H1 (cell line): ENCODE results near the gene GPR139. TPM values are rescaled to one million over a fixed set of nuclear protein-coding genes. Genes with fewer than 3 reads are reported as not detected.

Experiments
- CTCF ChIA-PET: fragments of 300-600 bp; sonication (Branson Sonifier 250); formaldehyde crosslinking; loops from one replicate; lab custom pipeline; 2021; ENCODE audit not compliant: partially characterized antibody; lab: Charles Lee
- POLR2A ChIA-PET: fragments of 300-600 bp; sonication (Branson Sonifier 250); formaldehyde crosslinking; loops from one replicate; lab custom pipeline; 2021; ENCODE audit warnings: inconsistent platforms; ENCODE audit not compliant: partially characterized antibody; lab: Charles Lee
- DNase-seq, 2 experiments: peaks; one replicate each; pipeline versions ENCODE4 v3.0.0 to v3.0.0-alpha.2; 2010 to 2022; ENCODE audit warnings: low spot score in 2 of 2, low read depth in 1 of 2, mixed read lengths in 1 of 2
- FAIRE-seq: peaks from 2 replicates; lab custom pipeline; 2011; peaks lifted over from hg19 to GRCh38; lab: Jason Lieb, UNC
- H2AFZ ChIP-seq: 2 replicates; pipeline ENCODE4 v1.8.1; 2012; ENCODE audit warnings: low read length, inconsistent platforms
- H2AK5ac ChIP-seq: 2 replicates; pipeline ENCODE4 v1.6.1; 2013; ENCODE audit warnings: low read depth, low read length
- H2BK120ac ChIP-seq: replicated peaks from 2 replicates; pipeline ENCODE3; 2013; ENCODE audit warnings: low read depth, low read length, inconsistent platforms
- H2BK12ac ChIP-seq: 2 replicates; pipeline ENCODE4 v1.6.1; 2013; ENCODE audit warnings: low read depth, low read length
- H2BK15ac ChIP-seq: 2 replicates; pipeline ENCODE4 v1.6.1; 2013; ENCODE audit warnings: low read length
- H2BK20ac ChIP-seq: 2 replicates; pipeline ENCODE4 v1.6.1; 2013; ENCODE audit warnings: low read length
- H2BK5ac ChIP-seq: 2 replicates; pipeline ENCODE4 v1.6.1; 2013; ENCODE audit warnings: low read depth, low read length
- H3K14ac ChIP-seq: 2 replicates; pipeline ENCODE4 v1.6.1; 2013; ENCODE audit warnings: inconsistent platforms; ENCODE audit not compliant: insufficient read length
- H3K18ac ChIP-seq: 2 replicates; pipeline ENCODE4 v1.6.1; 2013; ENCODE audit warnings: low read length; ENCODE audit errors: extremely low read depth
- H3K23ac ChIP-seq: 2 replicates; pipeline ENCODE4 v1.6.1; 2013; ENCODE audit warnings: inconsistent platforms; ENCODE audit not compliant: insufficient read length
- H3K23me2 ChIP-seq: 2 replicates; pipeline ENCODE4 v1.6.1; 2013; ENCODE audit warnings: low read depth, low read length
- H3K27ac ChIP-seq: 2 replicates; pipeline ENCODE4 v1.6.1; 2011; ENCODE audit warnings: low read depth, low read length, inconsistent platforms
- H3K27me3 ChIP-seq, 4 experiments: replicated peaks in 1 of 4; 1 replicate in 1 of 4; 2 replicates in 3 of 4; pipeline versions ENCODE4 v1.6.1 to v1.8.1; 2011 to 2013; ENCODE audit warnings: low read length in 3 of 4, mild to moderate bottlenecking in 3 of 4, inconsistent platforms in 2 of 4, mixed read lengths in 2 of 4, moderate library complexity in 1 of 4; ENCODE audit not compliant: control insufficient read depth in 3 of 4, insufficient read depth in 3 of 4; ENCODE audit errors: extremely low read depth in 1 of 4
- H3K36me3 ChIP-seq, 4 experiments: 2 replicates each; pipeline versions ENCODE4 v1.6.1 to v1.8.1; 2011 to 2013; ENCODE audit warnings: mild to moderate bottlenecking in 4 of 4, low read length in 3 of 4, moderate library complexity in 2 of 4, control low read depth in 1 of 4, inconsistent platforms in 1 of 4; ENCODE audit not compliant: insufficient read depth in 4 of 4, control insufficient read depth in 2 of 4
- H3K4ac ChIP-seq: replicated peaks from 2 replicates; pipeline ENCODE3; 2013; ENCODE audit warnings: low read length, low read depth, mixed read lengths, inconsistent platforms; ENCODE audit not compliant: insufficient read length
- H3K4me1 ChIP-seq, 4 experiments: replicated peaks in 1 of 4; 1 replicate in 1 of 4; 2 replicates in 3 of 4; pipeline versions ENCODE4 v1.6.1 to v1.8.1; 2011 to 2013; ENCODE audit warnings: low read length in 3 of 4, inconsistent platforms in 2 of 4, mixed read lengths in 1 of 4; ENCODE audit not compliant: insufficient read depth in 4 of 4, control insufficient read depth in 3 of 4
- H3K4me2 ChIP-seq, 2 experiments: 2 replicates each; pipeline versions ENCODE4 v1.6.1 to v1.8.1; 2011 to 2013; ENCODE audit warnings: low read depth in 2 of 2, low read length in 2 of 2, control low read depth in 1 of 2, inconsistent platforms in 1 of 2, mild to moderate bottlenecking in 1 of 2; ENCODE audit not compliant: insufficient read depth in 1 of 2
- H3K4me3 ChIP-seq, 4 experiments: fragments of 200-600, 300-600 bp in 1 of 4; sonication (generic), shearing (Covaris generic), sonication (Bioruptor Twin) in 1 of 4; 2 replicates each; pipeline versions ENCODE4 v1.5.1 to v1.8.1; 2011 to 2016; ENCODE audit warnings: low read length in 4 of 4, low read depth in 3 of 4, control low read depth in 2 of 4, inconsistent platforms in 2 of 4, mild to moderate bottlenecking in 2 of 4, mixed read lengths in 1 of 4, moderate library complexity in 1 of 4; ENCODE audit not compliant: insufficient read depth in 2 of 4; ENCODE audit errors: extremely low read depth in 1 of 4
- H3K56ac ChIP-seq: replicated peaks from 2 replicates; pipeline ENCODE3; 2013; ENCODE audit warnings: low read depth, mild to moderate bottlenecking, mixed read lengths, low read length, inconsistent platforms; ENCODE audit not compliant: insufficient read length
- H3K79me1 ChIP-seq: 2 replicates; pipeline ENCODE4 v1.6.1; 2013; ENCODE audit warnings: low read depth, low read length, control low read depth
- H3K79me2 ChIP-seq, 2 experiments: 2 replicates each; pipeline versions ENCODE4 v1.6.1 to v1.8.1; 2012 to 2013; ENCODE audit warnings: low read length in 2 of 2, mild to moderate bottlenecking in 2 of 2, inconsistent platforms in 1 of 2; ENCODE audit not compliant: insufficient read depth in 2 of 2, control insufficient read depth in 1 of 2
- H3K9ac ChIP-seq, 4 experiments: replicated peaks in 1 of 4; 1 replicate in 1 of 4; 2 replicates in 3 of 4; pipeline versions ENCODE4 v1.6.1 to v1.8.1; 2011 to 2013; ENCODE audit warnings: low read depth in 3 of 4, low read length in 3 of 4, control low read depth in 2 of 4, mild to moderate bottlenecking in 2 of 4, moderate library complexity in 2 of 4, inconsistent platforms in 1 of 4; ENCODE audit errors: extremely low read depth in 1 of 4
- H3K9me3 ChIP-seq, 2 experiments: 2 replicates each; pipeline versions ENCODE4 v1.6.1 to v1.8.1; 2012 to 2013; ENCODE audit warnings: mild to moderate bottlenecking in 2 of 2, moderate library complexity in 2 of 2, control low read depth in 1 of 2, inconsistent platforms in 1 of 2, low read depth in 1 of 2, low read length in 1 of 2, mixed read lengths in 1 of 2; ENCODE audit not compliant: insufficient read depth in 2 of 2
- H4K20me1 ChIP-seq, 2 experiments: replicated peaks in 1 of 2; 2 replicates each; pipeline versions ENCODE3 to v1.8.1; 2011 to 2013; ENCODE audit warnings: inconsistent platforms in 2 of 2, low read length in 2 of 2, mild to moderate bottlenecking in 1 of 2; ENCODE audit not compliant: insufficient read depth in 2 of 2, control insufficient read depth in 1 of 2
- H4K5ac ChIP-seq: 2 replicates; pipeline ENCODE4 v1.6.1; 2013; ENCODE audit warnings: low read length, low read depth, mixed read lengths, inconsistent platforms; ENCODE audit not compliant: insufficient read length
- H4K8ac ChIP-seq: 2 replicates; pipeline ENCODE4 v1.8.0; 2013; ENCODE audit warnings: mild to moderate bottlenecking, moderate library complexity, low read length, inconsistent platforms; ENCODE audit not compliant: insufficient read depth; ENCODE audit errors: extremely low read depth
- H4K91ac ChIP-seq: replicated peaks from 2 replicates; pipeline ENCODE3; 2013; ENCODE audit warnings: low read length, mixed read lengths, inconsistent platforms; ENCODE audit not compliant: insufficient read length
- ASH2L ChIP-seq: fragments of 200-600, 300-600 bp; sonication (generic); IDR thresholded peaks from one replicate; pipeline ENCODE4 v1.7.1; 2017; ENCODE audit warnings: low read length
- CEBPB ChIP-seq: IDR thresholded peaks from 2 replicates; pipeline ENCODE4 v1.6.1; 2012; ENCODE audit warnings: low read depth, low read length
- GABPA ChIP-seq: IDR thresholded peaks from 2 replicates; pipeline ENCODE4 v1.6.1; 2011; ENCODE audit warnings: mild to moderate bottlenecking, low read length, moderate library complexity, borderline replicate concordance; ENCODE audit not compliant: insufficient read depth
- HDAC2 ChIP-seq, 2 experiments: fragments of 300-600 bp in 1 of 2; sonication (generic) in 1 of 2; IDR thresholded peaks; 2 replicates each; pipeline ENCODE4 v1.6.1; 2011 to 2012; ENCODE audit warnings: low read depth in 2 of 2, low read length in 2 of 2, mild to moderate bottlenecking in 2 of 2, moderate library complexity in 2 of 2, borderline replicate concordance in 1 of 2, inconsistent platforms in 1 of 2
- JUND ChIP-seq: IDR thresholded peaks from 2 replicates; pipeline ENCODE4 v1.6.1; 2011; ENCODE audit warnings: mild to moderate bottlenecking, improper control_type of control experiment, low read length
- KDM1A ChIP-seq: fragments of 200-600, 300-600 bp; sonication (generic); IDR thresholded peaks from 2 replicates; pipeline ENCODE4 v1.7.1; 2016; ENCODE audit warnings: mild to moderate bottlenecking, low read length, borderline replicate concordance
- KDM4A ChIP-seq: IDR thresholded peaks from one replicate; pipeline ENCODE4 v1.7.1; 2012; ENCODE audit warnings: low read depth, mild to moderate bottlenecking, moderate library complexity, low read length, inconsistent platforms; ENCODE audit not compliant: severe bottlenecking
- POLR2A ChIP-seq, 2 experiments: IDR thresholded peaks; 1 replicate in 1 of 2; 2 replicates in 1 of 2; pipeline ENCODE4 v1.6.1; 2011; ENCODE audit warnings: low read depth in 2 of 2, low read length in 2 of 2, mild to moderate bottlenecking in 2 of 2; ENCODE audit errors: control extremely low read depth in 1 of 2
- POU5F1 ChIP-seq: IDR thresholded peaks from 2 replicates; pipeline ENCODE4 v1.6.1; 2011; ENCODE audit warnings: low read depth, mild to moderate bottlenecking, low read length, moderate library complexity
- RBBP5 ChIP-seq: IDR thresholded peaks from 2 replicates; pipeline ENCODE4 v1.7.1; 2012; ENCODE audit warnings: low read depth, mild to moderate bottlenecking, inconsistent platforms, low read length, moderate library complexity, borderline replicate concordance
- SAP30 ChIP-seq: fragments of 300-600 bp; sonication (generic); IDR thresholded peaks from 2 replicates; pipeline ENCODE4 v1.7.1; 2012; ENCODE audit warnings: low read length, moderate library complexity, mild to moderate bottlenecking, inconsistent platforms; ENCODE audit not compliant: insufficient read depth, insufficient replicate concordance
- SIN3A ChIP-seq, 2 experiments: IDR thresholded peaks in 1 of 2; conservative IDR thresholded peaks in 1 of 2; 2 replicates each; pipeline ENCODE4 v1.6.1; 2011 to 2012; ENCODE audit warnings: low read length in 2 of 2, improper control_type of control experiment in 1 of 2, low read depth in 1 of 2, mild to moderate bottlenecking in 1 of 2
- SIX5 ChIP-seq: IDR thresholded peaks from 2 replicates; pipeline ENCODE4 v1.6.1; 2011; ENCODE audit warnings: mild to moderate bottlenecking, low read depth, low read length
- WGBS, 2 experiments: shearing (Covaris generic) in 1 of 2; methylation state at CpG; one replicate each; pipeline versions ENCODE4 v1.1.6 to v1.1.7; 2013 to 2015; ENCODE audit warnings: low lambda C conversion rate in 2 of 2, mixed read lengths in 2 of 2, inconsistent platforms in 1 of 2, low coverage in 1 of 2, missing lambda C conversion rate in 1 of 2; ENCODE audit not compliant: insufficient replicate concordance in 2 of 2, insufficient coverage in 1 of 2, insufficient read length in 1 of 2; ENCODE audit errors: extremely low coverage in 1 of 2, missing lambda C conversion rate in 1 of 2; 5-methylcytosine and 5-hydroxymethylcytosine counted together
- polyA plus RNA-seq, 7 experiments: library from polyadenylated mRNA; depleted of rRNA in 3 of 7; stranded (reverse) in 5 of 7; unstranded in 2 of 7; fragments of >200 nt in 5 of 7; fragments of 200-250 nt in 2 of 7; gene quantifications; 1 replicate in 5 of 7; 2 replicates in 1 of 7; 4 replicates in 1 of 7; pipeline versions ENCODE4 v1.2.1 to v1.2.3, GENCODE V29; 2011 to 2013; ENCODE audit warnings: missing spikeins in 2 of 7, mixed read lengths in 2 of 7
- total RNA-seq: library from RNA; stranded (reverse); fragmentation: NEBNext Ultra II Directional; extraction: Animal tissue kit (Norgen Biotek cat#: 25700); gene quantifications from 2 replicates; pipeline ENCODE4 v1.2.1, GENCODE V29; 2021

The GPR139 gene
- total and polyA plus RNA-seq, 2 of the 8 experiments (the other 6 are each of a cell fraction or from before 2014, with no cell fraction given): 0.84 to 2.2 TPM

GRCh38 chr16:19997264-19997663, 76.4 kb downstream of the GPR139 start:
- Histone ChIP-seq H3K4me1 (no peaks in the 10 kb centered on the region), H2AK5ac (no peak overlapping the region), H3K36me3 (no peaks in the 10 kb centered on the region), H3K18ac (no peak overlapping the region), H3K14ac (no peak overlapping the region), H3K4ac (no peak overlapping the region), H2BK20ac (no peak overlapping the region), H2BK120ac (no peak overlapping the region), H2BK5ac (no peak overlapping the region), H3K79me2 (no peaks in the 10 kb centered on the region), H2AFZ (no peak overlapping the region), H3K27me3 (no peaks in the 10 kb centered on the region), H3K27ac (no peak overlapping the region), H4K20me1 (no peaks in the 10 kb centered on the region), H3K23ac (no peak overlapping the region), H3K9ac (no peak overlapping the region), H2BK15ac (no peak overlapping the region), H3K9me3 (no peaks in the 10 kb centered on the region), H3K4me3 (no peak overlapping the region), H4K91ac (no peak overlapping the region), H3K4me2 (no peak overlapping the region), H4K8ac (no peak overlapping the region), H3K23me2 (no peaks in the 10 kb centered on the region), H4K5ac (no peak overlapping the region), H3K56ac (no peak overlapping the region), H2BK12ac (no peak overlapping the region), H3K79me1 (no peaks in the 10 kb centered on the region)
- DNase-seq (no peak), FAIRE-seq (no peak)
- ChIA-PET CTCF (interaction anchor here (0.7 to 1.6 kb wide), 3 partner anchors 9 to 90 kb away, joined by 3 to 5 read pairs (median 4); no protein-coding TSS in a partner anchor), POLR2A (no interaction called here)
- 96% methylated on average over 2 of the region's 2 CpGs; no CpG with 5 or more reads in 1 of the 2 experiments for WGBS, 2 experiments
- TF ChIP-seq RBBP5 (no peak), GABPA (no peak), SIX5 (no peak), POLR2A (IDR thresholded peaks at IDR 0.05; ENCODE audit: control extremely low read depth in 1 of 2, low read depth in 2 of 2, low read length in 2 of 2) (no peak), KDM1A (no peak), SIN3A (conservative IDR thresholded peaks at IDR 0.05 in 1 of 2, IDR thresholded peaks at IDR 0.05 in 1 of 2; ENCODE audit: low read depth in 1 of 2, low read length in 2 of 2) (no peak), HDAC2 (IDR thresholded peaks at IDR 0.05; ENCODE audit: borderline replicate concordance in 1 of 2, low read depth in 2 of 2, low read length in 2 of 2) (no peak), JUND (no peak), KDM4A (no peak), CEBPB (no peak), ASH2L (no peak), POU5F1 (no peak), SAP30 (no peak)
